IMR-90 (cell line): ENCODE measurements around the gene LINC00632. TPM values are rescaled to one million over a fixed set of nuclear protein-coding genes. Genes with fewer than 3 reads are reported as not detected.

ENCODE experiments used
- ATAC-seq: fragments of 200-7000 bp; cut with Tn5 transposase; 2 replicates; pipeline ENCODE4 v1.9.1; 2020; ENCODE audit warnings: low read depth, mild to moderate bottlenecking, moderate library complexity
- BruUV-seq: library from RNA; stranded (reverse); fragments of 400-500 nt; replicated peaks from 2 replicates; lab custom pipeline; 2021; lab: Mats Ljungman, UMichigan
- CTCF ChIA-PET: fragments of 300-600 bp; formaldehyde crosslinking; extraction: SDS; loops from one replicate; lab custom pipeline; 2021; ENCODE audit warnings: antibody characterized with exemption; lab: Yijun Ruan, JAX
- POLR2A ChIA-PET: fragments of 300-600 bp; sonication (Branson Sonifier 250); formaldehyde crosslinking; loops from one replicate; lab custom pipeline; 2022; ENCODE audit warnings: antibody characterized with exemption; ENCODE audit not compliant: unreplicated experiment; lab: Charles Lee
- DNase-seq: peaks from one replicate; pipeline ENCODE4 v3.0.0; 2013
- H2AFZ ChIP-seq: replicated peaks from 2 replicates; pipeline ENCODE3; 2013; ENCODE audit warnings: low read length, mild to moderate bottlenecking; ENCODE audit not compliant: poor library complexity
- H2AK5ac ChIP-seq: 2 replicates; pipeline ENCODE4 v1.6.1; 2013; ENCODE audit warnings: low read depth, low read length, inconsistent platforms
- H2AK9ac ChIP-seq: replicated peaks from 2 replicates; pipeline ENCODE3; 2013; ENCODE audit warnings: mild to moderate bottlenecking, low read depth, low read length, moderate library complexity; ENCODE audit not compliant: poor library complexity
- H2BK120ac ChIP-seq: 2 replicates; pipeline ENCODE4 v1.6.1; 2013; ENCODE audit warnings: low read depth, low read length, inconsistent platforms
- H2BK15ac ChIP-seq: 3 replicates; pipeline ENCODE4 v1.6.1; 2013; ENCODE audit warnings: low read depth, low read length, inconsistent platforms
- H2BK20ac ChIP-seq: 2 replicates; pipeline ENCODE4 v1.6.1; 2013; ENCODE audit warnings: low read depth, mild to moderate bottlenecking, inconsistent platforms, low read length, moderate library complexity
- H2BK5ac ChIP-seq: 2 replicates; pipeline ENCODE4 v1.6.1; 2013; ENCODE audit warnings: mild to moderate bottlenecking, low read depth, low read length, inconsistent platforms; ENCODE audit not compliant: poor library complexity, severe bottlenecking
- H3K14ac ChIP-seq: replicated peaks from 2 replicates; pipeline ENCODE4 v1.6.1; 2013; ENCODE audit warnings: low read depth, low read length, inconsistent platforms
- H3K18ac ChIP-seq: 2 replicates; pipeline ENCODE4 v1.6.1; 2013; ENCODE audit warnings: low read depth, low read length, control low read depth
- H3K23ac ChIP-seq: 2 replicates; pipeline ENCODE4 v1.6.1; 2013; ENCODE audit warnings: low read depth, low read length, inconsistent platforms
- H3K27ac ChIP-seq: 2 replicates; pipeline ENCODE4 v1.5.1; 2013; ENCODE audit warnings: mild to moderate bottlenecking, control low read depth, low read length; ENCODE audit not compliant: insufficient read depth
- H3K27me3 ChIP-seq: 2 replicates; pipeline ENCODE4 v1.6.1; 2013; ENCODE audit warnings: low read length; ENCODE audit not compliant: control insufficient read depth, insufficient read depth
- H3K36me3 ChIP-seq: 2 replicates; pipeline ENCODE4 v1.6.1; 2013; ENCODE audit warnings: low read length, mixed read lengths; ENCODE audit not compliant: control insufficient read depth, insufficient read depth
- H3K4ac ChIP-seq: 2 replicates; pipeline ENCODE4 v1.6.1; 2013; ENCODE audit warnings: low read depth, low read length, inconsistent platforms
- H3K4me1 ChIP-seq: 2 replicates; pipeline ENCODE4 v1.6.1; 2013; ENCODE audit warnings: low read length, mixed read lengths; ENCODE audit not compliant: control insufficient read depth, insufficient read depth
- H3K4me2 ChIP-seq: 2 replicates; pipeline ENCODE4 v1.6.1; 2013; ENCODE audit warnings: low read depth, mild to moderate bottlenecking, control low read depth, low read length, moderate library complexity
- H3K4me3 ChIP-seq: 2 replicates; pipeline ENCODE4 v1.5.1; 2013; ENCODE audit warnings: low read depth, mild to moderate bottlenecking, control low read depth, low read length, moderate library complexity; ENCODE audit not compliant: insufficient read depth
- H3K56ac ChIP-seq: 2 replicates; pipeline ENCODE4 v1.6.1; 2013; ENCODE audit warnings: low read length, inconsistent platforms; ENCODE audit not compliant: insufficient read depth; ENCODE audit errors: extremely low read depth
- H3K79me1 ChIP-seq, 2 experiments: 2 replicates each; pipeline ENCODE4 v1.6.1; 2013; ENCODE audit warnings: low read length in 2 of 2, inconsistent platforms in 1 of 2, low read depth in 1 of 2
- H3K9ac ChIP-seq: 2 replicates; pipeline ENCODE4 v1.6.1; 2013; ENCODE audit warnings: low read depth, low read length, control low read depth
- H3K9me1 ChIP-seq: 2 replicates; pipeline ENCODE4 v1.6.1; 2013; ENCODE audit warnings: low read length, inconsistent platforms; ENCODE audit not compliant: insufficient read depth
- H3K9me3 ChIP-seq: 2 replicates; pipeline ENCODE4 v1.6.1; 2013; ENCODE audit warnings: low read length; ENCODE audit not compliant: control insufficient read depth, insufficient read depth
- H4K20me1 ChIP-seq: 2 replicates; pipeline ENCODE4 v1.6.1; 2013; ENCODE audit warnings: low read length, inconsistent platforms; ENCODE audit not compliant: insufficient read depth
- H4K5ac ChIP-seq: 2 replicates; pipeline ENCODE4 v1.6.1; 2013; ENCODE audit warnings: mild to moderate bottlenecking, low read depth, low read length, control low read depth
- H4K8ac ChIP-seq, 2 experiments: 2 replicates each; pipeline ENCODE4 v1.6.1; 2013; ENCODE audit warnings: low read depth in 2 of 2, low read length in 2 of 2, control low read depth in 1 of 2, inconsistent platforms in 1 of 2
- H4K91ac ChIP-seq: 2 replicates; pipeline ENCODE4 v1.6.1; 2013; ENCODE audit warnings: low read depth, low read length, inconsistent platforms; ENCODE audit not compliant: insufficient read depth
- BHLHE40 ChIP-seq: fragments of 150-350 bp; IDR thresholded peaks from 2 replicates; pipeline ENCODE4 v1.6.1; 2016; ENCODE audit warnings: mild to moderate bottlenecking, low read depth, low read length
- CEBPB ChIP-seq: IDR thresholded peaks from 2 replicates; pipeline ENCODE4 v1.6.1; 2012; ENCODE audit warnings: low read depth, low read length, improper control_type of control experiment
- CHD1 ChIP-seq: IDR thresholded peaks from 2 replicates; pipeline ENCODE4 v1.6.1; 2012; ENCODE audit warnings: low read depth, low read length, improper control_type of control experiment
- CTCF ChIP-seq: conservative IDR thresholded peaks from 2 replicates; pipeline ENCODE4 v1.5.1; 2012; ENCODE audit warnings: mild to moderate bottlenecking, low read depth, low read length, improper control_type of control experiment
- ELK1 ChIP-seq: fragments of 150-350 bp; IDR thresholded peaks from 2 replicates; pipeline ENCODE4 v1.6.1; 2016; ENCODE audit warnings: low read depth, mild to moderate bottlenecking, low read length, moderate library complexity, borderline replicate concordance
- FOS ChIP-seq: fragments of 150-350 bp; IDR thresholded peaks from 2 replicates; pipeline ENCODE4 v1.6.1; 2016; ENCODE audit warnings: low read depth, low read length
- MAFK ChIP-seq: IDR thresholded peaks from 2 replicates; pipeline ENCODE4 v1.6.1; 2012; ENCODE audit warnings: low read depth, low read length, improper control_type of control experiment
- MAZ ChIP-seq: IDR thresholded peaks from 2 replicates; pipeline ENCODE4 v1.6.1; 2012; ENCODE audit warnings: low read depth, mild to moderate bottlenecking, low read length, improper control_type of control experiment, moderate library complexity, borderline replicate concordance
- MXI1 ChIP-seq: IDR thresholded peaks from 2 replicates; pipeline ENCODE4 v1.6.1; 2012; ENCODE audit warnings: low read depth, mild to moderate bottlenecking, low read length, moderate library complexity, borderline replicate concordance
- NFE2L2 ChIP-seq: fragments of 150-350 bp; IDR thresholded peaks from 2 replicates; pipeline ENCODE4 v1.6.1; 2016; ENCODE audit warnings: low read depth, mild to moderate bottlenecking, low read length
- POLR2A ChIP-seq: IDR thresholded peaks from 2 replicates; pipeline ENCODE4 v1.6.1; 2012; ENCODE audit warnings: mild to moderate bottlenecking, low read depth, low read length
- RAD21 ChIP-seq: IDR thresholded peaks from 2 replicates; pipeline ENCODE4 v1.6.1; 2012; ENCODE audit warnings: low read length, improper control_type of control experiment
- RCOR1 ChIP-seq: IDR thresholded peaks from 2 replicates; pipeline ENCODE4 v1.6.1; 2012; ENCODE audit warnings: mild to moderate bottlenecking, low read length, improper control_type of control experiment; ENCODE audit not compliant: insufficient replicate concordance
- RFX5 ChIP-seq: IDR thresholded peaks from 2 replicates; pipeline ENCODE4 v1.8.0; 2012; ENCODE audit warnings: low read depth, mild to moderate bottlenecking, low read length, moderate library complexity
- SMC3 ChIP-seq: fragments of 150-350 bp; IDR thresholded peaks from 2 replicates; pipeline ENCODE4 v1.6.1; 2016; ENCODE audit warnings: low read depth, mild to moderate bottlenecking, antibody characterized with exemption, low read length, moderate library complexity
- USF2 ChIP-seq: fragments of 150-350 bp; IDR thresholded peaks from 2 replicates; pipeline ENCODE4 v1.6.1; 2017; ENCODE audit warnings: mild to moderate bottlenecking, antibody characterized with exemption, low read length, low read depth
- WGBS, 2 experiments: methylation state at CpG; one replicate each; pipeline versions ENCODE4 v1.1.5 to v1.1.7; 2013; ENCODE audit warnings: missing lambda C conversion rate in 2 of 2; ENCODE audit not compliant: insufficient read length in 1 of 2; ENCODE audit errors: extremely low coverage in 2 of 2; 5-methylcytosine and 5-hydroxymethylcytosine counted together
- dilution Hi-C: fragments of 300-500 bp; cut with HindIII; formaldehyde crosslinking; loops from one replicate; pipeline ENCODE4 v1.14.3; 2018; ENCODE audit warnings: low sequenced_read_pairs; ENCODE audit not compliant: unreplicated experiment
- in situ Hi-C: fragments of 300-500 bp; cut with MboI; formaldehyde crosslinking; loops from 3 replicates; pipeline ENCODE4 v1.14.3; 2019; ENCODE audit warnings: low sequenced_read_pairs, inconsistent platforms, mixed read lengths
- intact Hi-C: fragments of 100-400 bp; cut with micrococcal nuclease; formaldehyde crosslinking; loops from 2 replicates; pipeline ENCODE4 v1.10.0; 2022
- polyA plus RNA-seq, 3 experiments: library from polyadenylated mRNA; depleted of rRNA; stranded (reverse); fragments of >200 nt; gene quantifications; 2 replicates each; pipeline ENCODE4 v1.2.3, GENCODE V29; 2012; ENCODE audit warnings: low replicate concordance in 1 of 3
- total RNA-seq: library from RNA; depleted of rRNA; stranded (reverse); fragments of >200 nt; gene quantifications from 2 replicates; pipeline ENCODE4 v1.2.3, GENCODE V29; 2012

Gene LINC00632
- total and polyA plus RNA-seq, 2 of the 4 experiments (the other 2 are of a cell fraction): 7.2 to 25.0 TPM

GRCh38 chrX:140799216-140799615 is 89.7 kb downstream of the LINC00632 start:
- no peaks in the 10 kb centered on the region for H3K27me3 ChIP-seq
- H2BK20ac ChIP-seq: no peak overlapping the region
- ATAC-seq (no peak), DNase-seq (no peak)
- intact Hi-C loops (no loop called here), in situ Hi-C loops (no loop called here), dilution Hi-C loops (no loop called here)
- H3K4ac ChIP-seq: no peak overlapping the region
- no peaks in the 10 kb centered on the region for H3K4me1 ChIP-seq
- H3K9ac ChIP-seq: no peak overlapping the region
- ChIA-PET POLR2A (no interaction called here), CTCF (no interaction called here)
- no peak overlapping the region for H3K56ac ChIP-seq
- H4K20me1 ChIP-seq: no peaks in the 10 kb centered on the region
- H3K36me3 ChIP-seq: no peaks in the 10 kb centered on the region
- no peak overlapping the region for H2BK15ac ChIP-seq
- H3K4me2 ChIP-seq: no peak overlapping the region
- TF ChIP-seq CTCF (no peak), ELK1 (no peak), SMC3 (no peak), USF2 (no peak), MAFK (no peak), MXI1 (no peak), CEBPB (no peak), RAD21 (no peak), NFE2L2 (no peak), RCOR1 (no peak), RFX5 (no peak), FOS (no peak), POLR2A (no peak), CHD1 (no peak), BHLHE40 (no peak), MAZ (no peak)
- H3K9me1 ChIP-seq: no peaks in the 10 kb centered on the region
- H3K9me3 ChIP-seq: no peaks in the 10 kb centered on the region
- BruUV-seq: no TSS peak
- no peak overlapping the region for H2AK5ac ChIP-seq
- H2BK120ac ChIP-seq: no peak overlapping the region
- no CpG with 5 or more reads among the region's 2 CpGs for WGBS, 2 experiments
- no peak overlapping the region for H3K4me3 ChIP-seq
- no peak overlapping the region for H4K91ac ChIP-seq
- no peak overlapping the region for H3K23ac ChIP-seq
- no peak overlapping the region for H4K8ac ChIP-seq
- H2AFZ ChIP-seq: no peak overlapping the region
- H2AK9ac ChIP-seq: no peak overlapping the region
- H3K79me1 ChIP-seq: no peaks in the 10 kb centered on the region
- no peak overlapping the region for H3K18ac ChIP-seq
- H3K14ac ChIP-seq: no peak overlapping the region
- H3K27ac ChIP-seq: no peak overlapping the region
- H2BK5ac ChIP-seq: no peak overlapping the region
- no peak overlapping the region for H4K5ac ChIP-seq
